ENCODE data around the gene CRPPA. TPM values are rescaled to one million over a fixed set of nuclear protein-coding genes. Genes with fewer than 3 reads are reported as not detected.
"Not testable (repeated sequence)": the region's sequence is repeated elsewhere in the genome, so short reads cannot be mapped to it uniquely, and the experiment has no call there.

The CRPPA gene
- total RNA-seq, 1 donor from 2014 or later, result 2.6 TPM

GRCh38 chr7:16463520-16463919 lies 42.2 kb upstream of the CRPPA start:
- Mint-ChIP-seq H3K4me3 (peak overlapping the region; percentile 83), H3K9me3 (no peaks in the 10 kb centered on the region), H3K27me3 (ENCODE audit: insufficient read depth, low read depth) (no peaks in the 10 kb centered on the region), H3K36me3 (no peaks in the 10 kb centered on the region), H3K4me1 (peaks cover 43% of the 10 kb centered on the region), H3K27ac (no peak overlapping the region)
- DNase-seq (ENCODE audit: low spot score), result no peak
- TF ChIP-seq CTCF (IDR thresholded peaks at IDR 0.05) (no peak), EZH2 (IDR thresholded peaks at IDR 0.05) (no peak), EZH2phosphoT487 (IDR thresholded peaks at IDR 0.05) (no peak)
- no peak overlapping the region for H2AFZ ChIP-seq (replicated peaks)
- no peaks in the 10 kb centered on the region for H3K27me3 ChIP-seq
- H3K4me3 ChIP-seq, result no peak overlapping the region
- H4K20me1 ChIP-seq (ENCODE audit: low read depth), result no peaks in the 10 kb centered on the region
- H3K27ac ChIP-seq, result no peak overlapping the region
- H3K9ac ChIP-seq, result no peak overlapping the region
- no peaks in the 10 kb centered on the region for H3K36me3 ChIP-seq
- no peak overlapping the region for H3K4me2 ChIP-seq
- H3F3A ChIP-seq (ENCODE audit: low read depth), result peaks cover 7% of the 10 kb centered on the region
- H3K9me3 ChIP-seq (ENCODE audit: low read depth), result no peaks in the 10 kb centered on the region
- no peaks in the 10 kb centered on the region for H3K79me2 ChIP-seq (ENCODE audit: low read depth)
- peaks cover 22% of the 10 kb centered on the region for H3K4me1 ChIP-seq

DNA sequence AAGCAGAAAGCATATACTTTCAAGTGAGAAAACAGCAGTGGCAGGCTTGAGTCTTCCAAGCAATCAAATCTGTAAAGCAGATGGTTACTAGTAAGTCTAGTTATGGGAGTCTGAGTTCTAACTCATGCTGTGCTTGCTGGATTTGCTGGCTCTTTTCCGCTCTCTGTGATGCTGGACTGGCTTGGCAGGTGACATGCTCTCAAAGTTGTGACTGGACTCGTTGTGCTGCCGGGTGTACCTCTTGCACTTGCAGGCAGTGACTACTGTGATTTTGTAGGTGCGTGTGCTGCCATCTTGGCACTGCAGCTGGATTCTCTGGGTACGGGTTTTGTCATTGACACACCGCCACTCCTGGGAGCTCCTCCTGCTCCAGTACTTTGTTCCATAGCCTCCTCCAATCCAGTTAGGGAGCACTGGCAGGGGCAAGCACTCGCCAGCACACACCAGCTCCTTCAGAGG lies 41.1 kb upstream of the CRPPA start:
- Histone ChIP-seq H3K9ac (no peak overlapping the region), H4K20me1 (ENCODE audit: low read depth) (no peaks in the 10 kb centered on the region), H3K79me2 (ENCODE audit: low read depth) (no peaks in the 10 kb centered on the region), H2AFZ (replicated peaks) (peak overlapping the region; percentile 45), H3K4me2 (no peak overlapping the region), H3F3A (ENCODE audit: low read depth) (peaks cover 7% of the 10 kb centered on the region), H3K4me3 (no peak overlapping the region), H3K36me3 (no peaks in the 10 kb centered on the region), H3K9me3 (ENCODE audit: low read depth) (no peaks in the 10 kb centered on the region), H3K27me3 (no peaks in the 10 kb centered on the region), H3K27ac (no peak overlapping the region), H3K4me1 (peaks cover 22% of the 10 kb centered on the region)
- H3K27me3 Mint-ChIP-seq (ENCODE audit: insufficient read depth, low read depth), result no peaks in the 10 kb centered on the region
- no peaks in the 10 kb centered on the region for H3K36me3 Mint-ChIP-seq
- peaks cover 43% of the 10 kb centered on the region for H3K4me1 Mint-ChIP-seq
- TF ChIP-seq EZH2phosphoT487 (IDR thresholded peaks at IDR 0.05) (no peak), CTCF (IDR thresholded peaks at IDR 0.05) (no peak), EZH2 (IDR thresholded peaks at IDR 0.05) (no peak)
- H3K4me3 Mint-ChIP-seq, result no peak overlapping the region
- DNase-seq (ENCODE audit: low spot score), result no peak
- no peaks in the 10 kb centered on the region for H3K9me3 Mint-ChIP-seq
- no peak overlapping the region for H3K27ac Mint-ChIP-seq

- H3K9me3 Mint-ChIP-seq, result peaks cover 5% of the 10 kb centered on the region
- H3K4me1 Mint-ChIP-seq, result peaks cover 35% of the 10 kb centered on the region
- no peak overlapping the region for H3K4me3 Mint-ChIP-seq
- H3K4me3 ChIP-seq, result no peak overlapping the region
- H3F3A ChIP-seq (ENCODE audit: low read depth), result peaks cover 4% of the 10 kb centered on the region
- TF ChIP-seq EZH2phosphoT487 (IDR thresholded peaks at IDR 0.05) (no peak), CTCF (IDR thresholded peaks at IDR 0.05) (no peak), EZH2 (IDR thresholded peaks at IDR 0.05) (no peak)
- H3K4me1 ChIP-seq, result peaks cover 19% of the 10 kb centered on the region
- no peak overlapping the region for H2AFZ ChIP-seq (replicated peaks)
- no peaks in the 10 kb centered on the region for H3K36me3 Mint-ChIP-seq
- DNase-seq (ENCODE audit: low spot score), result no peak
- no peaks in the 10 kb centered on the region for H3K27me3 ChIP-seq
- H3K9me3 ChIP-seq (ENCODE audit: low read depth), result no peaks in the 10 kb centered on the region
- no peaks in the 10 kb centered on the region for H3K79me2 ChIP-seq (ENCODE audit: low read depth)
- no peaks in the 10 kb centered on the region for H3K27me3 Mint-ChIP-seq (ENCODE audit: insufficient read depth, low read depth)
- no peak overlapping the region for H3K27ac ChIP-seq
- H3K27ac Mint-ChIP-seq, result no peak overlapping the region
- no peaks in the 10 kb centered on the region for H4K20me1 ChIP-seq (ENCODE audit: low read depth)
- no peak overlapping the region for H3K4me2 ChIP-seq
- no peak overlapping the region for H3K9ac ChIP-seq
- H3K36me3 ChIP-seq, result no peaks in the 10 kb centered on the region
Measured at GRCh38 chr7:16460789-16461493, 39.6 kb upstream of the CRPPA start.

- H3K4me2 ChIP-seq; H4K20me1 ChIP-seq (ENCODE audit: low read depth); H3K27me3 ChIP-seq; H3K9me3 ChIP-seq (ENCODE audit: low read depth); H3K4me3 Mint-ChIP-seq; H3K27ac Mint-ChIP-seq; H3K4me1 ChIP-seq; H3K9ac ChIP-seq; H3K4me3 ChIP-seq; H2AFZ ChIP-seq (replicated peaks); DNase-seq (ENCODE audit: low spot score); H3F3A ChIP-seq (ENCODE audit: low read depth); H3K36me3 Mint-ChIP-seq; H3K27me3 Mint-ChIP-seq (ENCODE audit: insufficient read depth, low read depth); H3K36me3 ChIP-seq; H3K27ac ChIP-seq; H3K4me1 Mint-ChIP-seq; H3K9me3 Mint-ChIP-seq; H3K79me2 ChIP-seq (ENCODE audit: low read depth): not testable (repeated sequence)
Measured at GRCh38 chr7:16456303-16456702, 35.0 kb upstream of the CRPPA start.
